Parathyroid adenoma (tissue), 2 donors: Measurements from ENCODE around the gene TMEM213.

Experiments
- H2AFZ ChIP-seq: fragments of 300-600 bp; sonication (generic); one replicate; pipeline ENCODE4 v1.7.0; 2017; ENCODE audit warnings: antibody characterized with exemption, mild to moderate bottlenecking
- H3K27ac ChIP-seq: fragments of 300-600 bp; sonication (generic); one replicate; pipeline ENCODE4 v1.7.0; 2017
- H3K27me3 ChIP-seq: fragments of 300-600 bp; sonication (generic); one replicate; pipeline ENCODE4 v1.7.0; 2017; ENCODE audit warnings: low read length; ENCODE audit not compliant: control insufficient read depth, insufficient read depth
- H3K36me3 ChIP-seq: fragments of 300-600 bp; sonication (generic); one replicate; pipeline ENCODE4 v1.7.0; 2017; ENCODE audit warnings: low read length; ENCODE audit not compliant: control insufficient read depth, insufficient read depth
- H3K4me1 ChIP-seq: fragments of 300-600 bp; sonication (generic); one replicate; pipeline ENCODE4 v1.7.0; 2017; ENCODE audit warnings: control low read depth
- H3K4me2 ChIP-seq: fragments of 300-600 bp; sonication (generic); one replicate; pipeline ENCODE4 v1.7.0; 2017; ENCODE audit warnings: low read length
- H3K4me3 ChIP-seq: fragments of 300-600 bp; sonication (generic); one replicate; pipeline ENCODE4 v1.7.0; 2017; ENCODE audit warnings: low read depth, low read length
- H3K79me2 ChIP-seq: fragments of 300-600 bp; sonication (generic); one replicate; pipeline ENCODE4 v1.7.0; 2017; ENCODE audit warnings: control low read depth
- H3K9ac ChIP-seq: fragments of 300-600 bp; sonication (generic); one replicate; pipeline ENCODE4 v1.7.0; 2017; ENCODE audit warnings: mild to moderate bottlenecking
- H3K9me3 ChIP-seq: fragments of 300-600 bp; sonication (generic); one replicate; pipeline ENCODE4 v1.7.0; 2017; ENCODE audit warnings: low read length; ENCODE audit not compliant: control insufficient read depth
- TF ChIP-seq, protein P1 (sequence below): fragments of 300-600 bp; sonication (generic); IDR thresholded peaks from one replicate; pipeline ENCODE4 v1.7.0; 2017; ENCODE audit warnings: antibody characterized with exemption, mild to moderate bottlenecking
- donor health status: primary hyperparathyroidism.

Gene TMEM213

DNA sequence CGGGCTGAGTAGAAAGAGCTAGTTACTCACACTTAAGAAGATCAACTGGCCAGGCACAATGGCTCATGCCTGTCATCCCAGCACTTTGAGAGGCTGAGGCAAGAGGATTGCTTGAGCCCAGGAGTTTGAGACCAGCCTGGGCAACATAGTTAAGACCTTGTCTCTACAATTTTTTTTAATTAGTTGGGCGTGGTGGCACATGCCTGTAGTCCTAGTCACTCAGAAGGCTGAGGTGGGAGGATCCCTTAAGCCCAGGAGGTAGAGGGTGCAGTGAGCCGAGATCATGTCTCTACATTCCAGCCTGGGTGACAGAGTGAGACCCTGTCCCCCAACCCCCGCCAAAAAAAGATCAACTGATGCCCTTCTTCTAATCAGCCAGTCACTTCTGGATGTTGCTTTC, 74.8 kb downstream of the TMEM213 start:
- Histone ChIP-seq H3K4me1 (peaks cover 10% of the 10 kb centered on the region), H3K4me3 (no peak overlapping the region), H3K36me3 (no peaks in the 10 kb centered on the region), H3K27me3 (no peaks in the 10 kb centered on the region), H3K27ac (no peak overlapping the region), H3K9me3 (no peaks in the 10 kb centered on the region), H2AFZ (no peak overlapping the region), H3K9ac (no peak overlapping the region), H3K4me2 (no peak overlapping the region), H3K79me2 (no peaks in the 10 kb centered on the region)
- TF ChIP-seq, protein P1, sequence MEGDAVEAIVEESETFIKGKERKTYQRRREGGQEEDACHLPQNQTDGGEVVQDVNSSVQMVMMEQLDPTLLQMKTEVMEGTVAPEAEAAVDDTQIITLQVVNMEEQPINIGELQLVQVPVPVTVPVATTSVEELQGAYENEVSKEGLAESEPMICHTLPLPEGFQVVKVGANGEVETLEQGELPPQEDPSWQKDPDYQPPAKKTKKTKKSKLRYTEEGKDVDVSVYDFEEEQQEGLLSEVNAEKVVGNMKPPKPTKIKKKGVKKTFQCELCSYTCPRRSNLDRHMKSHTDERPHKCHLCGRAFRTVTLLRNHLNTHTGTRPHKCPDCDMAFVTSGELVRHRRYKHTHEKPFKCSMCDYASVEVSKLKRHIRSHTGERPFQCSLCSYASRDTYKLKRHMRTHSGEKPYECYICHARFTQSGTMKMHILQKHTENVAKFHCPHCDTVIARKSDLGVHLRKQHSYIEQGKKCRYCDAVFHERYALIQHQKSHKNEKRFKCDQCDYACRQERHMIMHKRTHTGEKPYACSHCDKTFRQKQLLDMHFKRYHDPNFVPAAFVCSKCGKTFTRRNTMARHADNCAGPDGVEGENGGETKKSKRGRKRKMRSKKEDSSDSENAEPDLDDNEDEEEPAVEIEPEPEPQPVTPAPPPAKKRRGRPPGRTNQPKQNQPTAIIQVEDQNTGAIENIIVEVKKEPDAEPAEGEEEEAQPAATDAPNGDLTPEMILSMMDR: no peak

DNA sequence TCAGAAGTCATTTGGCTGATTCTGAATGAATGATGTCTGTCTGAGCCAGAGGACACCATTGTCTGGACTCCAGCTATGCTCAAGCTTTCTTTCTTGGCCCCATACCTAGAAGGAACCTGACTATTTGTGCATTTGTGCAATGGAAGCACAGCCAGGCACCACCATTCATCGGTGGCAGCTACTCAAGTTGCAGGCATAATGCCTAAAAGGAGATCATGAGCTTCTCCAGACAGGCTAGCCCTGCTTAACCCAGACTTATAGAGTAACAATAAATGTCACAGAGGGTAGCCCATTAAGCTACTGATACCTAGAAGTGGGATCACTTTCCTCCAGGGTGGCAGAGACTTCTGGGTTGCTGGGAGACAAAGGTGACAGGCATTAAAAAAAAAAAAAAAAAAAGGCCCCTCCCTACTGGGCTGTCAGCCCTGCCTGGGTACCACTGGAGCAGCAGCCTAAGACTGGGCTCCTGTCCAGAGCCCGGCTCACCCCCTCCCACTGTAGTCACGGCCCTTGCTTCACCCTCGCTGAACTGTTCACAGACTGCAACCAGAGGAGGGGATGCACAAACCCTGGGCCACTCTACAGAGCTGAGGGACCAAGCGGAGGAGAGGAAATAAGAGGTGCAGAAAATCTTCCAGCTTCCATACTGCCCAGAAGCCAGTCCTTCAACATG, 75.6 kb downstream of the TMEM213 start:
- Histone ChIP-seq H3K9ac (no peak overlapping the region), H3K79me2 (no peaks in the 10 kb centered on the region), H3K9me3 (no peaks in the 10 kb centered on the region), H3K4me2 (no peak overlapping the region), H3K4me3 (no peak overlapping the region), H3K27ac (no peak overlapping the region), H3K27me3 (no peaks in the 10 kb centered on the region), H2AFZ (no peak overlapping the region), H3K4me1 (peaks cover 10% of the 10 kb centered on the region), H3K36me3 (no peaks in the 10 kb centered on the region)
- TF ChIP-seq, protein P1: no peak

DNA sequence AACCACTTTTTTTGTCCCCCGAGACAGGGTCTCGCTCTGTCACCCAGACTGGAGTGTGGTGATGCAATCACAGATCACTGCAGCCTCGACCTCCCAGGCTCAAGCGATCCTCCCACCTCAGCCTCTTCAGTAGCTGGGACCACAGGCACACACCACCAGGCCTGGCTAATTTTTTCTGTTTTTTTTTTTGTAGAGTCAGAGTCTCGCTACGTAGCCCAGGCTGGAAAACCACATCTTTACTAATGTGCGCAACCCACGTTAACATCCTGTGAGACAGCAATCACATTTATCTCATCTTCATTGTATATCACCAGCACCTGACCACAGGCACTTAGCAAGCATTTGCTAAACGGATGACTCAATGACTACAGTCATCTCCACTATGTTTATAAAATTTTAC, 78.0 kb downstream of the TMEM213 start:
- Histone ChIP-seq H3K36me3 (no peaks in the 10 kb centered on the region), H3K9ac (no peak overlapping the region), H3K4me1 (peaks cover 10% of the 10 kb centered on the region), H3K27ac (peak overlapping the region; percentile 29), H3K9me3 (no peaks in the 10 kb centered on the region), H3K27me3 (no peaks in the 10 kb centered on the region), H3K79me2 (no peaks in the 10 kb centered on the region), H3K4me2 (no peak overlapping the region), H3K4me3 (no peak overlapping the region), H2AFZ (no peak overlapping the region)
- TF ChIP-seq, protein P1: no peak

DNA sequence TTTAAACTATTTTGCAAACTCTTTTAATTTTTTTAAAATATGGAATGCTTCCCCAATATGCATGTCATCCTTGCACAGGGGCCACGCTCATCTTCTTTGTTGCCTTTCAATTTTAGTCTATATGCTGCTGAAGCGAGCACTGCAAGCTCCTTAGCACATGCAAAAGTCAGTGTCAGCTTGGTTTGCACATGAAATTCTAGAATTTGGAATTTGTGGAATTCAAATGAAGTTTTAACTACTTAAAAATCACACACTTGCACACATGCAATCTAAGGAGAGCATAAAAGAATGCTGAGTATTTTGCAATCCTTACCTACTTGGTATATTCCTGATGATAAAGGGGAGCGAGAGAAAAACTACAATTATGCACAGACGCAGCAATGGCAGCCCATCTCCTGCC, 78.5 kb downstream of the TMEM213 start:
- H3K36me3 ChIP-seq: no peaks in the 10 kb centered on the region
- no peaks in the 10 kb centered on the region for H3K27me3 ChIP-seq
- H3K4me2 ChIP-seq: no peak overlapping the region
- no peak overlapping the region for H3K4me3 ChIP-seq
- H3K9ac ChIP-seq: no peak overlapping the region
- H2AFZ ChIP-seq: peak overlapping the region; percentile 16
- TF ChIP-seq, protein P1: no peak
- peak overlapping the region; percentile 29 for H3K27ac ChIP-seq
- H3K9me3 ChIP-seq: no peaks in the 10 kb centered on the region
- H3K79me2 ChIP-seq: no peaks in the 10 kb centered on the region
- peaks cover 10% of the 10 kb centered on the region for H3K4me1 ChIP-seq

DNA sequence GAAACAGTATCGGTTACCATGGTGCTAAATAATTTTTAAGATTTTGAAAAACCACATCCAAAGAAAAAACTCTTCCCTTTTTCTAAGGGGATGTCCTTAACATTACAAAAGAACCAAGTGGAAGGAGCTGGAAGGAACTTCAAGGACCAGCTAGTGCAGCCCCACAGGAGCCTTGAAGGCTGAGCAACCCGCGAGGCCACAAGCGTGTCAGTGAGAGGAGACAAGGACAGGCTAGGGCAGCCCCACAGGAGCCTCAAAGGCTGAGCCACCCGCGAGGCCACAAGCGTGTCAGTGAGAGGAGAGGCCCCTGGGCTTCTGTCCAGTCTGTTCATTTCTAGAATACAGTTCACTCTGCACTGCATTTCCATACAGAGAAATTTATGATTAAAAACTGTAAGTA, 80.3 kb downstream of the TMEM213 start:
- no peak overlapping the region for H3K9ac ChIP-seq
- H3K4me2 ChIP-seq: no peak overlapping the region
- H3K27me3 ChIP-seq: no peaks in the 10 kb centered on the region
- H3K4me3 ChIP-seq: no peak overlapping the region
- no peak overlapping the region for H3K27ac ChIP-seq
- H3K79me2 ChIP-seq: no peaks in the 10 kb centered on the region
- peaks cover 9% of the 10 kb centered on the region for H3K4me1 ChIP-seq
- H3K9me3 ChIP-seq: no peaks in the 10 kb centered on the region
- TF ChIP-seq, protein P1: no peak
- H2AFZ ChIP-seq: no peak overlapping the region
- no peaks in the 10 kb centered on the region for H3K36me3 ChIP-seq
